GM12878 (cell line): Measurements from ENCODE around the gene TPCN1. TPM values are rescaled to one million over a fixed set of nuclear protein-coding genes. Genes with fewer than 3 reads are reported as not detected.

Experiments
- BHLHE40 ChIP-seq, 2 experiments: fragments of 450-650 bp in 1 of 2; IDR thresholded peaks; 2 replicates each; pipeline ENCODE4 v1.6.1; 2011 to 2017; ENCODE audit warnings: low read depth in 2 of 2, borderline replicate concordance in 1 of 2, improper control_type of control experiment in 1 of 2, low read length in 1 of 2, mild to moderate bottlenecking in 1 of 2
- CBFB ChIP-seq: IDR thresholded peaks from 2 replicates; pipeline ENCODE4 v1.6.1; 2016; ENCODE audit warnings: antibody characterized with exemption, low read depth
- CHD4 ChIP-seq: fragments of 200-600 bp; sonication (generic); IDR thresholded peaks from 2 replicates; pipeline ENCODE4 v1.6.1; 2016; ENCODE audit warnings: mild to moderate bottlenecking
- IKZF1 ChIP-seq: fragments of 450-650 bp; conservative IDR thresholded peaks from 2 replicates; pipeline ENCODE4 v1.6.1; 2017; ENCODE audit warnings: antibody characterized with exemption, mild to moderate bottlenecking
- JUNB ChIP-seq: IDR thresholded peaks from 2 replicates; pipeline ENCODE4 v1.6.1; 2016; ENCODE audit warnings: antibody characterized with exemption, mild to moderate bottlenecking
- MEF2A ChIP-seq: IDR thresholded peaks from 2 replicates; pipeline ENCODE4 v1.6.1; 2011; ENCODE audit warnings: low read depth, mild to moderate bottlenecking, low read length, moderate library complexity; ENCODE audit not compliant: insufficient read depth
- PAX8 ChIP-seq: fragments of 450-650 bp; IDR thresholded peaks from 2 replicates; pipeline ENCODE4 v1.6.1; 2017; ENCODE audit warnings: mild to moderate bottlenecking, moderate library complexity
- POLR2AphosphoS5 ChIP-seq: IDR thresholded peaks from 2 replicates; pipeline ENCODE4 v1.6.1; 2011; ENCODE audit warnings: mild to moderate bottlenecking, low read length, inconsistent platforms
- POU2F2 ChIP-seq: IDR thresholded peaks from 3 replicates; pipeline ENCODE4 v1.6.1; 2011; ENCODE audit warnings: low read depth, mild to moderate bottlenecking, low read length, borderline replicate concordance
- RBBP5 ChIP-seq: fragments of 200-600 bp; sonication (generic); conservative IDR thresholded peaks from 2 replicates; pipeline ENCODE4 v1.6.1; 2016
- RUNX3 ChIP-seq: IDR thresholded peaks from 2 replicates; pipeline ENCODE4 v1.6.1; 2012; ENCODE audit warnings: low read length, inconsistent platforms
- SMAD1 ChIP-seq: fragments of 450-650 bp; IDR thresholded peaks from 2 replicates; pipeline ENCODE4 v1.6.1; 2018; ENCODE audit warnings: mild to moderate bottlenecking, low read depth; ENCODE audit not compliant: partially characterized antibody
- SMARCA5 ChIP-seq: fragments of 450-650 bp; IDR thresholded peaks from 2 replicates; pipeline ENCODE4 v1.6.1; 2017; ENCODE audit warnings: mild to moderate bottlenecking
- TCF12 ChIP-seq: IDR thresholded peaks from 2 replicates; pipeline ENCODE4 v1.6.1; 2011; ENCODE audit warnings: low read depth, mild to moderate bottlenecking, low read length
- polyA plus RNA-seq, 11 experiments: library from polyadenylated mRNA; depleted of rRNA in 4 of 11; unstranded in 6 of 11; stranded (reverse) in 5 of 11; fragments of >200 nt; fragmentation: Nextera tagmentation in 4 of 11; fragmentation: Illumina TruSeq in 1 of 11; extraction: Ambion mirVana in 4 of 11; extraction: Trizol in 1 of 11; gene quantifications; 1 replicate in 1 of 11; 2 replicates in 10 of 11; pipeline versions ENCODE4 v1.2.1 to v1.2.3, GENCODE V29; 2011 to 2016; ENCODE audit warnings: inconsistent platforms in 2 of 11, missing spikeins in 2 of 11, low read depth in 1 of 11
- total RNA-seq, 4 experiments: library from RNA; depleted of rRNA in 3 of 4; stranded (reverse); fragments of >200 nt in 3 of 4; fragmentation: Illumina TruSeq in 1 of 4; extraction: Trizol in 1 of 4; gene quantifications; 2 replicates each; pipeline versions ENCODE4 v1.2.1 to v1.2.3, GENCODE V29; 2013 to 2021
- TF ChIP-seq, protein P1 (sequence below): IDR thresholded peaks from 2 replicates; pipeline ENCODE4 v1.6.1; 2011; ENCODE audit warnings: borderline replicate concordance, low read depth, mild to moderate bottlenecking, moderate library complexity, low read length; ENCODE audit not compliant: insufficient read depth, poor library complexity, severe bottlenecking
- TF ChIP-seq, protein P2 (sequence below): fragments of 450-650 bp; IDR thresholded peaks from 2 replicates; pipeline ENCODE4 v1.6.1; 2014; ENCODE audit warnings: mild to moderate bottlenecking
- TF ChIP-seq, protein P3 (sequence below): fragments of 450-650 bp; IDR thresholded peaks from 2 replicates; pipeline ENCODE4 v1.6.1; 2016; ENCODE audit warnings: mild to moderate bottlenecking
- TF ChIP-seq, protein P4 (sequence below): IDR thresholded peaks from 2 replicates; pipeline ENCODE4 v1.6.1; 2012; ENCODE audit warnings: low read length, inconsistent platforms
- TF ChIP-seq, protein P5 (sequence below): fragments of 450-650 bp; IDR thresholded peaks from 2 replicates; pipeline ENCODE4 v1.6.1; 2017; ENCODE audit warnings: antibody characterized with exemption, mild to moderate bottlenecking, moderate library complexity

The TPCN1 gene
- total and polyA plus RNA-seq, 10 of the 15 experiments (the other 5 are each of a cell fraction or from before 2014, with no cell fraction given), result 0.79 to 30.9 (median 19.4) TPM

DNA sequence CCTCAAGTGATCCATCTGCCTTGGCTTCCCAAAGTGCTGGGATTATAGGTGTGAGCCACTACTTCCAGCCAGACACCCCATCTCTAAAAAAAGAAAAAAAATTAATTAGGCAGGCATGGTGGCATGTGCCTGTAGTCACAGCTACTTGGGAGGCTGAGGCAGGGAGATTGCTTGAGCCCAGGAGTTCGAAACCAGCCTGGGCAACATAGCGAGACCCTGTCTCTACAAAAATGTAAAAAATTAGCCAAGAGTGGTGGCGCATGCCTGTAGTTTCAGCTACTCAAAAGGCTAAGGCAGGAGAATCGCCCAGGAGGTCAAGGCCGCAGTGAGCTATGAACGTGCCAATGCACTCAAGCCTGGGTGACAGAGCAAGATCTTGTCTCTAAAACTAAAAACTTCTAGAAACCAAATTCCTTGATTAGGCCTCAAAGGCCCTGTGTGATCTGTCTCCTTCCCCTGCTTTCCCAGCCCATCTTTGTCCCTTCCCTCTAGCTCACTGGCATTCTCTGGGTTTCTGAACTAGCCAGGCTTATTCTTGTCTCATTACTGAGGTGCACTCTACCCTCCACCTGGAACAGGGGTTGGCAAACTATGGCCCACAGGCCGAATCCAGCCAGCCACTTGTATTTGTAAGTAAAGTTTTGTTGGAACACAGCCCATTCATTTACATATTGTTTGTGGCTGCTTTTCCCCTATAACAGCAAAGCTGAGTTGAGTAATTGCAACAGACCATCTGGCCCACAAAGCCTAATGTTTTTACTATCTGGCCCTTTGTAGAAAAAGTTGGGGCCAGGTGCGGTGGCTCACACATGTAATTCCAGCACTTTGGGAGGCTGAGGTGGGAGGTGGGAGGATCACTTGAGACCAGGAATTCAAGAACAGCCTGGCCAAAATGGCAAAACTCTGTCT is 17.2 kb upstream of the TPCN1 start (continued):
- TF ChIP-seq BHLHE40 (IDR thresholded peaks at IDR 0.05; ENCODE audit: borderline replicate concordance in 1 of 2, low read depth in 2 of 2, low read length in 1 of 2), result peak in 1 of 2 experiments; percentile 11; a peak in 1 of 4 replicates
- TF ChIP-seq PAX8, result no peak
- no peak for TF ChIP-seq SMARCA5
- TF ChIP-seq, protein P1, sequence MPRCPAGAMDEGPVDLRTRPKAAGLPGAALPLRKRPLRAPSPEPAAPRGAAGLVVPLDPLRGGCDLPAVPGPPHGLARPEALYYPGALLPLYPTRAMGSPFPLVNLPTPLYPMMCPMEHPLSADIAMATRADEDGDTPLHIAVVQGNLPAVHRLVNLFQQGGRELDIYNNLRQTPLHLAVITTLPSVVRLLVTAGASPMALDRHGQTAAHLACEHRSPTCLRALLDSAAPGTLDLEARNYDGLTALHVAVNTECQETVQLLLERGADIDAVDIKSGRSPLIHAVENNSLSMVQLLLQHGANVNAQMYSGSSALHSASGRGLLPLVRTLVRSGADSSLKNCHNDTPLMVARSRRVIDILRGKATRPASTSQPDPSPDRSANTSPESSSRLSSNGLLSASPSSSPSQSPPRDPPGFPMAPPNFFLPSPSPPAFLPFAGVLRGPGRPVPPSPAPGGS, result no peak
- TF ChIP-seq, protein P2, sequence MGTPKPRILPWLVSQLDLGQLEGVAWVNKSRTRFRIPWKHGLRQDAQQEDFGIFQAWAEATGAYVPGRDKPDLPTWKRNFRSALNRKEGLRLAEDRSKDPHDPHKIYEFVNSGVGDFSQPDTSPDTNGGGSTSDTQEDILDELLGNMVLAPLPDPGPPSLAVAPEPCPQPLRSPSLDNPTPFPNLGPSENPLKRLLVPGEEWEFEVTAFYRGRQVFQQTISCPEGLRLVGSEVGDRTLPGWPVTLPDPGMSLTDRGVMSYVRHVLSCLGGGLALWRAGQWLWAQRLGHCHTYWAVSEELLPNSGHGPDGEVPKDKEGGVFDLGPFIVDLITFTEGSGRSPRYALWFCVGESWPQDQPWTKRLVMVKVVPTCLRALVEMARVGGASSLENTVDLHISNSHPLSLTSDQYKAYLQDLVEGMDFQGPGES, result no peak
- TF ChIP-seq, protein P3, sequence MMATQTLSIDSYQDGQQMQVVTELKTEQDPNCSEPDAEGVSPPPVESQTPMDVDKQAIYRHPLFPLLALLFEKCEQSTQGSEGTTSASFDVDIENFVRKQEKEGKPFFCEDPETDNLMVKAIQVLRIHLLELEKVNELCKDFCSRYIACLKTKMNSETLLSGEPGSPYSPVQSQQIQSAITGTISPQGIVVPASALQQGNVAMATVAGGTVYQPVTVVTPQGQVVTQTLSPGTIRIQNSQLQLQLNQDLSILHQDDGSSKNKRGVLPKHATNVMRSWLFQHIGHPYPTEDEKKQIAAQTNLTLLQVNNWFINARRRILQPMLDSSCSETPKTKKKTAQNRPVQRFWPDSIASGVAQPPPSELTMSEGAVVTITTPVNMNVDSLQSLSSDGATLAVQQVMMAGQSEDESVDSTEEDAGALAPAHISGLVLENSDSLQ, result no peak
- TF ChIP-seq POLR2AphosphoS5, result no peak
- 0 out of 2 replicates have a peak, but pooled peaks have one; percentile 50 for TF ChIP-seq TCF12
- TF ChIP-seq IKZF1, result peak; percentile 38; the same call in 1 of the 2 replicates
- TF ChIP-seq, protein P4, sequence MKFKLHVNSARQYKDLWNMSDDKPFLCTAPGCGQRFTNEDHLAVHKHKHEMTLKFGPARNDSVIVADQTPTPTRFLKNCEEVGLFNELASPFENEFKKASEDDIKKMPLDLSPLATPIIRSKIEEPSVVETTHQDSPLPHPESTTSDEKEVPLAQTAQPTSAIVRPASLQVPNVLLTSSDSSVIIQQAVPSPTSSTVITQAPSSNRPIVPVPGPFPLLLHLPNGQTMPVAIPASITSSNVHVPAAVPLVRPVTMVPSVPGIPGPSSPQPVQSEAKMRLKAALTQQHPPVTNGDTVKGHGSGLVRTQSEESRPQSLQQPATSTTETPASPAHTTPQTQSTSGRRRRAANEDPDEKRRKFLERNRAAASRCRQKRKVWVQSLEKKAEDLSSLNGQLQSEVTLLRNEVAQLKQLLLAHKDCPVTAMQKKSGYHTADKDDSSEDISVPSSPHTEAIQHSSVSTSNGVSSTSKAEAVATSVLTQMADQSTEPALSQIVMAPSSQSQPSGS, result peak; percentile 33; the same call in 1 of the 2 replicates
- no peak for TF ChIP-seq MEF2A
- peak; percentile 69 for TF ChIP-seq RUNX3
- 0 out of 2 replicates have a peak, but pooled peaks have one; percentile 20 for TF ChIP-seq CBFB
- peak; percentile 92; the same call in 2 of the 3 replicates for TF ChIP-seq POU2F2
- 0 out of 2 replicates have a peak, but pooled peaks have one; percentile 20 for TF ChIP-seq JUNB
- no peak for TF ChIP-seq CHD4
- TF ChIP-seq, protein P5, sequence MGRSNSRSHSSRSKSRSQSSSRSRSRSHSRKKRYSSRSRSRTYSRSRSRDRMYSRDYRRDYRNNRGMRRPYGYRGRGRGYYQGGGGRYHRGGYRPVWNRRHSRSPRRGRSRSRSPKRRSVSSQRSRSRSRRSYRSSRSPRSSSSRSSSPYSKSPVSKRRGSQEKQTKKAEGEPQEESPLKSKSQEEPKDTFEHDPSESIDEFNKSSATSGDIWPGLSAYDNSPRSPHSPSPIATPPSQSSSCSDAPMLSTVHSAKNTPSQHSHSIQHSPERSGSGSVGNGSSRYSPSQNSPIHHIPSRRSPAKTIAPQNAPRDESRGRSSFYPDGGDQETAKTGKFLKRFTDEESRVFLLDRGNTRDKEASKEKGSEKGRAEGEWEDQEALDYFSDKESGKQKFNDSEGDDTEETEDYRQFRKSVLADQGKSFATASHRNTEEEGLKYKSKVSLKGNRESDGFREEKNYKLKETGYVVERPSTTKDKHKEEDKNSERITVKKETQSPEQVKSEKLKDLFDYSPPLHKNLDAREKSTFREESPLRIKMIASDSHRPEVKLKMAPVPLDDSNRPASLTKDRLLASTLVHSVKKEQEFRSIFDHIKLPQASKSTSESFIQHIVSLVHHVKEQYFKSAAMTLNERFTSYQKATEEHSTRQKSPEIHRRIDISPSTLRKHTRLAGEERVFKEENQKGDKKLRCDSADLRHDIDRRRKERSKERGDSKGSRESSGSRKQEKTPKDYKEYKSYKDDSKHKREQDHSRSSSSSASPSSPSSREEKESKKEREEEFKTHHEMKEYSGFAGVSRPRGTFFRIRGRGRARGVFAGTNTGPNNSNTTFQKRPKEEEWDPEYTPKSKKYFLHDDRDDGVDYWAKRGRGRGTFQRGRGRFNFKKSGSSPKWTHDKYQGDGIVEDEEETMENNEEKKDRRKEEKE, result no peak
- no peak for TF ChIP-seq RBBP5
- TF ChIP-seq SMAD1, result no peak
